Panc1 (cell line): Measurements from ENCODE around the gene IL31RA. TPM values are rescaled to one million over a fixed set of nuclear protein-coding genes. Genes with fewer than 3 reads are reported as not detected.

Experiments used
- ATAC-seq: fragments of 200-7000 bp; cut with Tn5 transposase; 2 replicates; pipeline ENCODE4 v1.9.1; 2020; ENCODE audit warnings: mild to moderate bottlenecking, moderate library complexity
- BruUV-seq: library from RNA; stranded (reverse); fragments of 400-500 nt; replicated peaks from 2 replicates; lab custom pipeline; 2021; lab: Mats Ljungman, UMichigan
- CTCF ChIA-PET: fragments of 300-600 bp; sonication (Branson Sonifier 250); formaldehyde crosslinking; loops from one replicate; lab custom pipeline; 2022; ENCODE audit warnings: antibody characterized with exemption; lab: Charles Lee
- POLR2A ChIA-PET: fragments of 300-600 bp; sonication (Branson Sonifier 250); formaldehyde crosslinking; loops from one replicate; lab custom pipeline; 2022; ENCODE audit warnings: antibody characterized with exemption; lab: Charles Lee
- DNase-seq: peaks from one replicate; pipeline ENCODE4 v3.0.0-alpha.2; 2010; ENCODE audit warnings: low read depth, low spot score
- H3K27ac ChIP-seq: 2 replicates; pipeline ENCODE4 v1.5.1; 2011; ENCODE audit warnings: mild to moderate bottlenecking, low read length, inconsistent platforms
- H3K27me3 ChIP-seq: fragments of 200-500 bp; sonication (Bioruptor generic); 2 replicates; pipeline ENCODE4 v1.6.0; 2014; ENCODE audit warnings: low read length, inconsistent platforms; ENCODE audit not compliant: control insufficient read depth, insufficient read depth
- H3K36me3 ChIP-seq: fragments of 200-500 bp; sonication (Bioruptor generic); 2 replicates; pipeline ENCODE4 v1.5.1; 2014; ENCODE audit warnings: inconsistent platforms, mild to moderate bottlenecking, low read length, moderate library complexity; ENCODE audit not compliant: control insufficient read depth, insufficient read depth
- H3K4me1 ChIP-seq: 2 replicates; pipeline ENCODE4 v1.5.1; 2011; ENCODE audit warnings: inconsistent platforms, mild to moderate bottlenecking, low read length, moderate library complexity; ENCODE audit not compliant: control insufficient read depth, insufficient read depth
- H3K4me3 ChIP-seq, 2 experiments: 2 replicates each; pipeline ENCODE4 v1.5.1; 2011 to 2012; ENCODE audit warnings: low read depth in 2 of 2, low read length in 2 of 2, mild to moderate bottlenecking in 2 of 2, inconsistent platforms in 1 of 2, moderate library complexity in 1 of 2
- H3K9me3 ChIP-seq: fragments of 200-500 bp; sonication (Bioruptor generic); 2 replicates; pipeline ENCODE4 v1.5.1; 2014; ENCODE audit warnings: low read depth, mild to moderate bottlenecking, inconsistent platforms, low read length, moderate library complexity; ENCODE audit not compliant: control insufficient read depth, insufficient read depth
- POLR2AphosphoS5 ChIP-seq: IDR thresholded peaks from 2 replicates; pipeline ENCODE4 v1.6.1; 2012; ENCODE audit warnings: mild to moderate bottlenecking, low read depth, low read length, moderate library complexity
- in situ Hi-C: cut with HindIII; loops from 2 replicates; pipeline ENCODE4 v1.10.0; 2016; ENCODE audit warnings: low sequenced_read_pairs, low pct_unique_long_range_greater_than_20kb
- intact Hi-C: fragments of 100-400 bp; cut with micrococcal nuclease; formaldehyde crosslinking; loops from one replicate; pipeline ENCODE4 v1.10.0; 2022; ENCODE audit not compliant: unreplicated experiment
- total RNA-seq: library from RNA; stranded (reverse); gene quantifications from one replicate; pipeline ENCODE4 v1.2.1, GENCODE V29; 2021; ENCODE audit not compliant: unreplicated experiment
- TF ChIP-seq, protein P1 (sequence below): fragments of 450-650 bp; IDR thresholded peaks from 2 replicates; pipeline ENCODE4 v1.5.1; 2017; ENCODE audit warnings: mild to moderate bottlenecking
- TF ChIP-seq, protein P2 (sequence below), 2 experiments: IDR thresholded peaks; 2 replicates each; pipeline ENCODE4 v1.6.1; 2011 to 2012; ENCODE audit warnings: low read depth in 2 of 2, control low read depth in 1 of 2, low read length in 1 of 2, mild to moderate bottlenecking in 1 of 2, moderate library complexity in 1 of 2; ENCODE audit not compliant: insufficient read depth in 1 of 2

Gene IL31RA
- total RNA-seq, 1 experiment from 2014 or later: 3.1 TPM

DNA sequence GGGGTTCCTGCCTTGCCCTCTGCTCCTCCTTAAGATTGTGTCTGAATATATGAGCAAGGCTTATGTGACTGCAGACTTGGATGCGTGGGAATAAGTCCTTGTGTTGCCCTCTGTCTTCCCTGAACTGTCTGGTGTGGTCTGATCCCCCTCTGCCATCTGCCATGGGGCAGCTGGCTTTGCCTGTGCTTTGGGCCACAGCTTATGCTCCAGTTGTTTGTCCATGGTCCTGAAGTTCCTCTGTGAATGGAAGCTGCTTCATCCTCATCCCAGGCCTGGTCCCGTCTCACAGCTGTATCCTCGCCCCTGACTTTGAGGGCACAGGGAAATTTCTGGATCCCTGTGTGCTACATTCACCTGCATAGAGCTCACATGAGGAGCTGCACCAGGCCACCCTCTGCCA is 14.7 kb downstream of the IL31RA start:
- BruUV-seq: no TSS peak
- no peak for DNase-seq

DNA sequence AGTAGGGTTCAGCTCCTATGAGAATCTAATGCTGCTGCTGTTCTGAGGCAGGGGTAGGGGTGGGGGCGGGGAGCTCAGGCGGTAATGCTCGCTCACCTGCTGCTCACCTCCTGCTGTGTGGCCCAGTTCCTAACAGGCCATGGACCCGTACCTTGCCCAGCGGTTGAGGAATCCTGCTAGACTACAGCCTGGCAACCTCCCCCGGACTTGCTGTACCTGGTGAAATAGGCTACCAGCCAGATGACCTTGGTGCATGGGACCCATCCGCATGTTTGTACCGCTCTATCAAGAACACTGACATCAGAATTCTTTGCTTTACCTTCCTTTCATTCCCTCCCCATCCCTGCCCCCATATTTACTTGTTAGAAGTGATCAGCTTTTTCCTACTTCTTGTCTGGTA is 15.3 kb downstream of the IL31RA start:
- no peak for DNase-seq
- POLR2A ChIA-PET: no interaction called here
- in situ Hi-C loops: no loop called here

More for the DNA sequence above, 14.7 kb downstream of the IL31RA start:
- Histone ChIP-seq H3K27ac (no peak overlapping the region), H3K27me3 (no peaks in the 10 kb centered on the region), H3K9me3 (no peaks in the 10 kb centered on the region), H3K4me1 (peaks cover 12% of the 10 kb centered on the region; the same call in 1 of the 2 replicates), H3K4me3 (no peak overlapping the region), H3K36me3 (no peaks in the 10 kb centered on the region)
- no peak for ATAC-seq
- ChIA-PET POLR2A (no interaction called here), CTCF (no interaction called here)
- intact Hi-C loops (no loop called here), in situ Hi-C loops (no loop called here)
- TF ChIP-seq, protein P1, sequence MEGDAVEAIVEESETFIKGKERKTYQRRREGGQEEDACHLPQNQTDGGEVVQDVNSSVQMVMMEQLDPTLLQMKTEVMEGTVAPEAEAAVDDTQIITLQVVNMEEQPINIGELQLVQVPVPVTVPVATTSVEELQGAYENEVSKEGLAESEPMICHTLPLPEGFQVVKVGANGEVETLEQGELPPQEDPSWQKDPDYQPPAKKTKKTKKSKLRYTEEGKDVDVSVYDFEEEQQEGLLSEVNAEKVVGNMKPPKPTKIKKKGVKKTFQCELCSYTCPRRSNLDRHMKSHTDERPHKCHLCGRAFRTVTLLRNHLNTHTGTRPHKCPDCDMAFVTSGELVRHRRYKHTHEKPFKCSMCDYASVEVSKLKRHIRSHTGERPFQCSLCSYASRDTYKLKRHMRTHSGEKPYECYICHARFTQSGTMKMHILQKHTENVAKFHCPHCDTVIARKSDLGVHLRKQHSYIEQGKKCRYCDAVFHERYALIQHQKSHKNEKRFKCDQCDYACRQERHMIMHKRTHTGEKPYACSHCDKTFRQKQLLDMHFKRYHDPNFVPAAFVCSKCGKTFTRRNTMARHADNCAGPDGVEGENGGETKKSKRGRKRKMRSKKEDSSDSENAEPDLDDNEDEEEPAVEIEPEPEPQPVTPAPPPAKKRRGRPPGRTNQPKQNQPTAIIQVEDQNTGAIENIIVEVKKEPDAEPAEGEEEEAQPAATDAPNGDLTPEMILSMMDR: no peak
- TF ChIP-seq, protein P2, sequence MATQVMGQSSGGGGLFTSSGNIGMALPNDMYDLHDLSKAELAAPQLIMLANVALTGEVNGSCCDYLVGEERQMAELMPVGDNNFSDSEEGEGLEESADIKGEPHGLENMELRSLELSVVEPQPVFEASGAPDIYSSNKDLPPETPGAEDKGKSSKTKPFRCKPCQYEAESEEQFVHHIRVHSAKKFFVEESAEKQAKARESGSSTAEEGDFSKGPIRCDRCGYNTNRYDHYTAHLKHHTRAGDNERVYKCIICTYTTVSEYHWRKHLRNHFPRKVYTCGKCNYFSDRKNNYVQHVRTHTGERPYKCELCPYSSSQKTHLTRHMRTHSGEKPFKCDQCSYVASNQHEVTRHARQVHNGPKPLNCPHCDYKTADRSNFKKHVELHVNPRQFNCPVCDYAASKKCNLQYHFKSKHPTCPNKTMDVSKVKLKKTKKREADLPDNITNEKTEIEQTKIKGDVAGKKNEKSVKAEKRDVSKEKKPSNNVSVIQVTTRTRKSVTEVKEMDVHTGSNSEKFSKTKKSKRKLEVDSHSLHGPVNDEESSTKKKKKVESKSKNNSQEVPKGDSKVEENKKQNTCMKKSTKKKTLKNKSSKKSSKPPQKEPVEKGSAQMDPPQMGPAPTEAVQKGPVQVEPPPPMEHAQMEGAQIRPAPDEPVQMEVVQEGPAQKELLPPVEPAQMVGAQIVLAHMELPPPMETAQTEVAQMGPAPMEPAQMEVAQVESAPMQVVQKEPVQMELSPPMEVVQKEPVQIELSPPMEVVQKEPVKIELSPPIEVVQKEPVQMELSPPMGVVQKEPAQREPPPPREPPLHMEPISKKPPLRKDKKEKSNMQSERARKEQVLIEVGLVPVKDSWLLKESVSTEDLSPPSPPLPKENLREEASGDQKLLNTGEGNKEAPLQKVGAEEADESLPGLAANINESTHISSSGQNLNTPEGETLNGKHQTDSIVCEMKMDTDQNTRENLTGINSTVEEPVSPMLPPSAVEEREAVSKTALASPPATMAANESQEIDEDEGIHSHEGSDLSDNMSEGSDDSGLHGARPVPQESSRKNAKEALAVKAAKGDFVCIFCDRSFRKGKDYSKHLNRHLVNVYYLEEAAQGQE (IDR thresholded peaks at IDR 0.05; ENCODE audit: insufficient read depth in 1 of 2, low read depth in 2 of 2, low read length in 1 of 2): peak; percentile 77 to 85

More for the DNA sequence above, 15.3 kb downstream of the IL31RA start:
- Histone ChIP-seq H3K9me3 (no peaks in the 10 kb centered on the region), H3K36me3 (no peaks in the 10 kb centered on the region), H3K27me3 (no peaks in the 10 kb centered on the region), H3K27ac (no peak overlapping the region), H3K4me1 (peaks cover 12% of the 10 kb centered on the region; the same call in 1 of the 2 replicates), H3K4me3 (no peak overlapping the region)
- no peak for TF ChIP-seq POLR2AphosphoS5
- TF ChIP-seq, protein P1: no peak
- TF ChIP-seq, protein P2 (IDR thresholded peaks at IDR 0.05; ENCODE audit: insufficient read depth in 1 of 2, low read depth in 2 of 2, low read length in 1 of 2): no peak
- CTCF ChIA-PET: no interaction called here
- BruUV-seq: no TSS peak
- intact Hi-C loops: no loop called here
- ATAC-seq: no peak
